Sigmoid colon (tissue), 7 donors: Measurements from ENCODE around the gene SRC. TPM values are rescaled to one million over a fixed set of nuclear protein-coding genes. Genes with fewer than 3 reads are reported as not detected.
A peak's percentile ranks its signal among the peaks of the same experiment; 100 is the strongest.

Experiments used
- DNase-seq: peaks from one replicate; pipeline ENCODE4 v3.0.0-alpha.2; 2019
- H3K27ac ChIP-seq, 4 donors: fragments of 200-600 bp; sonication (generic); one replicate each; pipeline ENCODE4 v1.5.1; 2016 to 2019; ENCODE audit warnings: mild to moderate bottlenecking in 1 of 4
- H3K27me3 ChIP-seq, 3 donors: fragments of 200-600 bp; sonication (generic); one replicate each; pipeline ENCODE4 v1.5.1; 2019; ENCODE audit warnings: mild to moderate bottlenecking in 1 of 3
- H3K36me3 ChIP-seq, 4 donors: fragments of 200-600 bp; sonication (generic); one replicate each; pipeline ENCODE4 v1.5.1; 2016 to 2019
- H3K4me1 ChIP-seq, 4 donors: fragments of 200-600 bp; sonication (generic); one replicate each; pipeline ENCODE4 v1.5.1; 2017 to 2019
- H3K4me3 ChIP-seq, 4 donors: fragments of 200-600 bp; sonication (generic); one replicate each; pipeline ENCODE4 v1.5.1; 2017 to 2019; ENCODE audit warnings: mild to moderate bottlenecking in 2 of 4, moderate library complexity in 1 of 4
- H3K9me3 ChIP-seq, 4 donors: fragments of 200-600 bp in 3 of 4; sonication (generic) in 3 of 4; one replicate each; pipeline versions ENCODE4 v1.5.1 to v1.6.1; 2013 to 2019
- EP300 ChIP-seq, 4 donors: sonication (generic); formaldehyde crosslinking; IDR thresholded peaks; one replicate each; pipeline ENCODE4 v1.6.1; 2017; ENCODE audit warnings: antibody characterized with exemption in 4 of 4
- POLR2A ChIP-seq, 2 donors: fragments of 450-650 bp; IDR thresholded peaks; one replicate each; pipeline ENCODE4 v1.6.1; 2016; ENCODE audit warnings: antibody characterized with exemption in 2 of 2, mild to moderate bottlenecking in 2 of 2, moderate library complexity in 2 of 2
- POLR2AphosphoS5 ChIP-seq, 4 donors: sonication (generic); formaldehyde crosslinking; IDR thresholded peaks; one replicate each; pipeline ENCODE4 v1.6.1; 2017; ENCODE audit warnings: antibody characterized with exemption in 4 of 4
- WGBS, 2 donors: extraction: QIAGEN DNeasy Blood & Tissue Kit; methylation state at CpG; one replicate each; pipeline ENCODE4 v1.1.7; 2013; 5-methylcytosine and 5-hydroxymethylcytosine counted together
- intact Hi-C: fragments of 100-400 bp; cut with DNase I; formaldehyde crosslinking; loops from one replicate; pipeline ENCODE4 v1.15.1; 2023
- polyA plus RNA-seq, 3 donors: library from polyadenylated mRNA; stranded (reverse); fragments of 200-250 nt; gene quantifications; one replicate each; pipeline ENCODE4 v1.2.3, GENCODE V29; 2013
- total RNA-seq, 4 donors: library from RNA; depleted of rRNA; stranded (reverse); fragments of >200 nt; gene quantifications; one replicate each; pipeline ENCODE4 v1.1.0, GENCODE V29; 2016
- TF ChIP-seq, protein P1 (sequence below), 4 experiments: fragments of 450-650 bp in 3 of 4; fragments of 200-600 bp in 1 of 4; IDR thresholded peaks; one replicate each; pipeline ENCODE4 v1.5.1; 2016 to 2019; ENCODE audit warnings: antibody characterized with exemption in 4 of 4, mild to moderate bottlenecking in 3 of 4, moderate library complexity in 2 of 4
- donor health status: healthy with polysubstance abuse.
- donor health status: Bipolar disorder and iron deficiency.
- donor health status: healthy.

The SRC gene
- total and polyA plus RNA-seq, 7 donors = 28.1 to 91.8 (median 52.3) TPM

DNA sequence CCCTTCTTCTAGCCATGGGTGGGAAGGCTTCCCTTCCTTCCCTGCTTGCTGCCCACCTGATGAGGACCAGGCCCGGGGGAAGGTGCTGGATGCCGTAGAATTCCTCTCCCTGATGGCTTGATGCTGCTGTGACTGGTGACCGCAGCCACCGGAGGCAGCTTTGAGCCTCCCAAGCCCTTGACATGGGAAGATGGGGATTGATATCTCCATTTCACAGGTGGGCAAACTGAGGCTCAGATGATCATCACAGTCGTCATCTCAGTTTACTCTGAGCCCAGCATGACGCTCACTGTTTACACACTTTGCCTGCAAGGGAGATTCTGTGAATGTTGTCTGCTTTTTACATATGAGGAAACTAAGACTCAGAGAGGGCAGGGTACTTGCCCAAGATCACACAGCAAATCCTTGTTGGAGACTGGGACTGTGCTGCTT, 43.9 kb downstream of the SRC start:
- intact Hi-C loops = loop anchor here (5.0 to 10.0 kb wide), 2 partner anchors 137 to 185 kb away; partner anchors contain the start of gene BLCAP
- DNase-seq = peak; percentile 33
- no peaks in the 10 kb centered on the region for H3K27me3 ChIP-seq
- WGBS, 2 donors = 92 to 96% methylated on average over 6 of the region's 6 CpGs
- no peak overlapping the region for H3K27ac ChIP-seq
- H3K4me1 ChIP-seq = peaks cover 0 to 7% (median 5%) of the 10 kb centered on the region in 4 donors
- no peak overlapping the region for H3K4me3 ChIP-seq
- TF ChIP-seq POLR2AphosphoS5 (IDR thresholded peaks at IDR 0.05) (no peak), EP300 (IDR thresholded peaks at IDR 0.05) (no peak), POLR2A (IDR thresholded peaks at IDR 0.05) (no peak)
- TF ChIP-seq, protein P1, sequence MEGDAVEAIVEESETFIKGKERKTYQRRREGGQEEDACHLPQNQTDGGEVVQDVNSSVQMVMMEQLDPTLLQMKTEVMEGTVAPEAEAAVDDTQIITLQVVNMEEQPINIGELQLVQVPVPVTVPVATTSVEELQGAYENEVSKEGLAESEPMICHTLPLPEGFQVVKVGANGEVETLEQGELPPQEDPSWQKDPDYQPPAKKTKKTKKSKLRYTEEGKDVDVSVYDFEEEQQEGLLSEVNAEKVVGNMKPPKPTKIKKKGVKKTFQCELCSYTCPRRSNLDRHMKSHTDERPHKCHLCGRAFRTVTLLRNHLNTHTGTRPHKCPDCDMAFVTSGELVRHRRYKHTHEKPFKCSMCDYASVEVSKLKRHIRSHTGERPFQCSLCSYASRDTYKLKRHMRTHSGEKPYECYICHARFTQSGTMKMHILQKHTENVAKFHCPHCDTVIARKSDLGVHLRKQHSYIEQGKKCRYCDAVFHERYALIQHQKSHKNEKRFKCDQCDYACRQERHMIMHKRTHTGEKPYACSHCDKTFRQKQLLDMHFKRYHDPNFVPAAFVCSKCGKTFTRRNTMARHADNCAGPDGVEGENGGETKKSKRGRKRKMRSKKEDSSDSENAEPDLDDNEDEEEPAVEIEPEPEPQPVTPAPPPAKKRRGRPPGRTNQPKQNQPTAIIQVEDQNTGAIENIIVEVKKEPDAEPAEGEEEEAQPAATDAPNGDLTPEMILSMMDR (IDR thresholded peaks at IDR 0.05) = no peak
- no peaks in the 10 kb centered on the region for H3K9me3 ChIP-seq
- H3K36me3 ChIP-seq = peaks cover 26 to 75% (median 46%) of the 10 kb centered on the region in 4 donors

DNA sequence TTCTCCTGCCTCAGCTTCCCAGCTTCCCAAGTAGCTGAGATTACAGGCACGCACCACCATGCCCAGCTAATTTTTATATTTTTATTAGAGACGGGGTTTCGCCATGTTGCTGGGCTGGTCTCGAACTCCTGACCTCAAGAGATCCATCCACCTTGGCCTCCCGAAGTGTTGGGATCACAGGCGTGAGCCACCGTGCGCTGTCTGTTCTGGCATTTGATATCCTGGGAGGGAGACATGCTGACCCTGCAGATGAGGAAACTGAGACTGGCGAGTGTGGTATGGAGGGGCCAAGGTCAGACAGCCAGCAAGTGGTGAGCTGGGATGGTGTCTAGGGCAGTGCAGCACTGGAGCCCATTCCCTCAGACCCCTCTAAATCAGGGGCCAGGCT, 44.6 kb downstream of the SRC start:
- peak; percentile 44 for DNase-seq
- WGBS, 2 donors = 89 to 95% methylated on average over 9 of the region's 9 CpGs

DNA sequence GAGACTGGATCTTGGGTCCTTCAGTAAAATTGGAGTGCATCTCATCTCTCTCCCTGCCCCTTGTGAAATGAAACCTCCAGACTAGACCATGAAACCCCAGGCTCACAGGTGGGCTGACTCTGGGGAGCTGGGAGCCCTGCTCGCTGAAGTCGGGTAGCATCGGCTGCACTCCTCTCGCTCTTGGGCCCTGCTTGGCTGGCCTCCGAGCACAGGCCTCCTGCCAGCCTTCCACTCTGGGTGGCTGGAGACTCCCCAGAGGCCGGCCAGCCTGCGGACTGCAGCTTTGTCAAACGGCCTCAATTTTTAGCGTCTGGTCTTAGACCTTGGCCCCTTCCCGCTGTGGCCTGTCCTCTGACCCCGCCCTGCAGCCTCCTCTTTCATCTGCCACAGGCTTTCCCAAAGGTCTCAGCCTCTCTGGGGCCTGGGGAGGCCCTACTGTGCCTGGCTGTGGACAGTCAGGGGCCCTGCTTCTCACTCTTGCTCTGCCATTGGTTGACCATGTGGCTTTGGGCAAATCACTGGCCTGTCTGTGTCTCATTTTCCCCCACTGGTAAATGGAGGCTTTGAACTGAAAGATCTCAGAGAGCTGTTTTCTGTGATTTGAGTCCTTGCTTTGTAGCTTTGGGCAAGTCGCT, 45.1 kb downstream of the SRC start:
- Histone ChIP-seq H3K4me3 (no peak overlapping the region), H3K9me3 (no peaks in the 10 kb centered on the region), H3K27me3 (no peaks in the 10 kb centered on the region), H3K27ac (no peak overlapping the region), H3K36me3 (peaks cover 26 to 73% (median 44%) of the 10 kb centered on the region in 4 donors), H3K4me1 (peaks cover 0 to 13% (median 8%) of the 10 kb centered on the region in 4 donors)
- 88 to 89% methylated on average over 12 of the region's 12 CpGs for WGBS, 2 donors
- DNase-seq = peak; percentile 67
- intact Hi-C loops = no loop called here
- TF ChIP-seq EP300 (IDR thresholded peaks at IDR 0.05) (no peak), POLR2A (IDR thresholded peaks at IDR 0.05) (no peak), POLR2AphosphoS5 (IDR thresholded peaks at IDR 0.05) (no peak)
- TF ChIP-seq, protein P1 (IDR thresholded peaks at IDR 0.05) = no peak

More for the DNA sequence above, 44.6 kb downstream of the SRC start:
- TF ChIP-seq POLR2AphosphoS5 (IDR thresholded peaks at IDR 0.05) (no peak), EP300 (IDR thresholded peaks at IDR 0.05) (no peak), POLR2A (IDR thresholded peaks at IDR 0.05) (no peak)
- TF ChIP-seq, protein P1 (IDR thresholded peaks at IDR 0.05) = no peak
- H3K36me3 ChIP-seq = peaks cover 26 to 73% (median 46%) of the 10 kb centered on the region in 4 donors
- H3K4me1 ChIP-seq = peaks cover 0 to 9% (median 7%) of the 10 kb centered on the region in 4 donors
- no peak overlapping the region for H3K27ac ChIP-seq
- H3K27me3 ChIP-seq = no peaks in the 10 kb centered on the region
- intact Hi-C loops = no loop called here
- H3K4me3 ChIP-seq = no peak overlapping the region
- H3K9me3 ChIP-seq = no peaks in the 10 kb centered on the region

DNA sequence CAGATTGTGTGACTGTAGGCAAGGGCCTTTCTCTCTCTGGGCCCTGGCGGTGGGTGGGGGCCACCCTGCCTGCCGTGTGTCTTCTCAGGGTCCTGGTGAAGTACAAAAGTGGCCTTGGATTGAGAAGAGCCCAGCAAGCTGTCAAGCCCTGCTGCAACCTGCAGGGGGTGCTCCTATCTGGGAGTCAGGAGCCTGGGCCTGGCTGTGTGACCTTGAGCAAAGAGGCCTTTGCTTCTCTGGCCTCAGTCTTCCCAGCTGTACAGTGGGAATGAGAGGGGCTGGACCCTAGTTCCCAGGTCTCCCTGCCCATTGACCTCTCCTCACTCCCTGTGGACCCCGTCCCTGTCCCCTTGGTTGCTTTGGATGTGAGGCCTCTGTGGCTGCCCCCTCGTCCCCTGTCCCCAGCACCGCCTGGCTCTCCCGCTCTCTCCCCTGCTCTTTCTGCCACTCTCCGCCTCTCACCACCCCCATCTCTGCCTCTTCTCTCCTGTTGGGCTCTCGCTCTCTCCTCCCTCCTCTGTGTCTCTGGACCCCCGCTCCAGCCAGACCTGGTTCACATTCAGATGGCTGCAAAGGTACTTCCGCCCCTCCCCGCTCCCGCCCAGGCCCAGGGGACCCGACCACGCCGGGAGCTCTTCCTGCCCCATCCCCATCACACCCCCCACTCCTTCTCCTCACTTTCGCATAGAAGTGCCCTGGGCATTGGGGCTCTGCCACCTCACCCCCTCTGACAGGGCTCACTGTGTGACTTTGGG, 46.7 kb downstream of the SRC start:
- 93 to 94% methylated on average over 16 of the region's 16 CpGs for WGBS, 2 donors
- Histone ChIP-seq H3K27me3 (no peaks in the 10 kb centered on the region), H3K36me3 (peaks cover 23 to 73% (median 42%) of the 10 kb centered on the region in 4 donors), H3K4me1 (peaks cover 0 to 17% (median 11%) of the 10 kb centered on the region in 4 donors), H3K4me3 (no peak overlapping the region), H3K27ac (no peak overlapping the region), H3K9me3 (no peaks in the 10 kb centered on the region)
- no peak for DNase-seq
- TF ChIP-seq POLR2A (IDR thresholded peaks at IDR 0.05) (no peak), POLR2AphosphoS5 (IDR thresholded peaks at IDR 0.05) (no peak)
- TF ChIP-seq, protein P1 (IDR thresholded peaks at IDR 0.05) = peak in 1 of 4 experiments; percentile 15
- intact Hi-C loops = no loop called here
